Measurements from ENCODE around the gene MMD. TPM values are rescaled to one million over a fixed set of nuclear protein-coding genes. Genes with fewer than 3 reads are reported as not detected.

MMD gene
- total and polyA plus RNA-seq, 9 of the 15 experiments (the other 6 are each of a cell fraction or from before 2014, with no cell fraction given): 3.1 to 18.9 (median 10.7) TPM

- Histone ChIP-seq H3K4me2 (ENCODE audit: insufficient read depth, low read length) (no peak overlapping the region), H3K79me2 (ENCODE audit: control insufficient read depth, insufficient read depth, low read length) (no peaks in the 10 kb centered on the region; the same call in 2 of the 3 replicates), H3K4me1 (replicated peaks in 1 of 2; ENCODE audit: control insufficient read depth in 2 of 2, insufficient read depth in 2 of 2, low read length in 2 of 2) (no peaks in the 10 kb centered on the region), H3K36me3 (ENCODE audit: control insufficient read depth, insufficient read depth, low read length) (peaks cover 50% of the 10 kb centered on the region), H3K9ac (ENCODE audit: insufficient read depth in 1 of 2, low read depth in 2 of 2, low read length in 2 of 2) (no peak overlapping the region), H3K9me1 (ENCODE audit: control insufficient read depth, insufficient read depth, low read length) (no peaks in the 10 kb centered on the region), H3K9me3 (replicated peaks; ENCODE audit: control insufficient read depth, insufficient read depth, low read depth, low read length) (no peaks in the 10 kb centered on the region), H2AFZ (ENCODE audit: low read depth, low read length) (no peak overlapping the region), H3K4me3 (no peak overlapping the region), H3K27ac (ENCODE audit: extremely low read depth, low read depth, low read length) (no peak overlapping the region), H3K27me3 (ENCODE audit: control insufficient read depth in 2 of 2, insufficient read depth in 2 of 2, low read length in 2 of 2) (no peaks in the 10 kb centered on the region), H4K20me1 (replicated peaks; ENCODE audit: control insufficient read depth, insufficient read depth, low read length) (no peaks in the 10 kb centered on the region)
- no peak for FAIRE-seq
- 88% methylated on average over 1 of the region's 1 CpG for WGBS (ENCODE audit: insufficient coverage, low coverage, missing lambda C conversion rate)
- intact Hi-C loops (cut with micrococcal nuclease): no loop called here
- DNase-seq (ENCODE audit: extremely low read depth in 1 of 4, low spot score in 3 of 4): no peak
- POLR2A ChIA-PET: interaction anchor here (1.1 kb wide), 1 partner anchor 10 kb away, joined by 6 read pairs; no protein-coding TSS in a partner anchor
- in situ Hi-C loops (cut with MboI): no loop called here
- BruUV-seq (replicated peaks): no TSS peak
- no peak for ATAC-seq
- CTCF ChIA-PET (ENCODE audit: low intra/inter-chr PET ratio): no interaction called here
- TF ChIP-seq ZNF133 (CRISPR knock-in tag; IDR thresholded peaks at IDR 0.05) (no peak), HDAC3 (IDR thresholded peaks at IDR 0.05; ENCODE audit: borderline replicate concordance, partially characterized antibody) (no peak), MTF1 (CRISPR knock-in tag; IDR thresholded peaks at IDR 0.05; ENCODE audit: borderline replicate concordance) (no peak), MAFK (IDR thresholded peaks at IDR 0.05; ENCODE audit: low read length) (no peak), CBFA2T3 (IDR thresholded peaks at IDR 0.05) (no peak), SREBF2 (CRISPR knock-in tag; IDR thresholded peaks at IDR 0.05) (no peak)
- TF ChIP-seq, protein P1, sequence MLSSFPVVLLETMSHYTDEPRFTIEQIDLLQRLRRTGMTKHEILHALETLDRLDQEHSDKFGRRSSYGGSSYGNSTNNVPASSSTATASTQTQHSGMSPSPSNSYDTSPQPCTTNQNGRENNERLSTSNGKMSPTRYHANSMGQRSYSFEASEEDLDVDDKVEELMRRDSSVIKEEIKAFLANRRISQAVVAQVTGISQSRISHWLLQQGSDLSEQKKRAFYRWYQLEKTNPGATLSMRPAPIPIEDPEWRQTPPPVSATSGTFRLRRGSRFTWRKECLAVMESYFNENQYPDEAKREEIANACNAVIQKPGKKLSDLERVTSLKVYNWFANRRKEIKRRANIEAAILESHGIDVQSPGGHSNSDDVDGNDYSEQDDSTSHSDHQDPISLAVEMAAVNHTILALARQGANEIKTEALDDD (IDR thresholded peaks at IDR 0.05): no peak
Measured at GRCh38 chr17:55411463-55411855, 10.2 kb downstream of the MMD start.

All from K562 (cell line).